ENCODE measurements around the gene APLF.
"Not testable (repeated sequence)": the region's sequence is repeated elsewhere in the genome, so short reads cannot be mapped to it uniquely, and the experiment has no call there.

Gene APLF

DNA sequence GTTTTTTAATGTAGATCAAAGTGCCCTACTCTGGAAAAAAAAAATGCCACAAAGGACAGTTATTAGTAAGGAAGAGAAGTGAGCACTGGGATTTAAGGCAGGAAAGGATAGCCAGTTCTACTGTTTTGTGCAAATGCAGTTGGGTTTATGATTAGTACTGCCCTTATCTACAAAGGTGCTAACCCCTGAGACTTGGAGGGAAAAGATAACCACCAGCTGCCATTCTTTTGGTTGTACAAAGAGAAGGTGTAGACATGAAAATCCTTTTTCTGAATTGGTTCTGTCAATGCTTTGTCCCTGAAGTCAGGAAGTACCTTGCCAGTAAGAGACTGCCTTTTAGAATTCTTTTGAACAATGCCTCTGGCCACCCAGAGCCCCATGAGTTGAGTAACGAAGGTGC, 11.3 kb downstream of the APLF start:
- DNase-seq = no peak

DNA sequence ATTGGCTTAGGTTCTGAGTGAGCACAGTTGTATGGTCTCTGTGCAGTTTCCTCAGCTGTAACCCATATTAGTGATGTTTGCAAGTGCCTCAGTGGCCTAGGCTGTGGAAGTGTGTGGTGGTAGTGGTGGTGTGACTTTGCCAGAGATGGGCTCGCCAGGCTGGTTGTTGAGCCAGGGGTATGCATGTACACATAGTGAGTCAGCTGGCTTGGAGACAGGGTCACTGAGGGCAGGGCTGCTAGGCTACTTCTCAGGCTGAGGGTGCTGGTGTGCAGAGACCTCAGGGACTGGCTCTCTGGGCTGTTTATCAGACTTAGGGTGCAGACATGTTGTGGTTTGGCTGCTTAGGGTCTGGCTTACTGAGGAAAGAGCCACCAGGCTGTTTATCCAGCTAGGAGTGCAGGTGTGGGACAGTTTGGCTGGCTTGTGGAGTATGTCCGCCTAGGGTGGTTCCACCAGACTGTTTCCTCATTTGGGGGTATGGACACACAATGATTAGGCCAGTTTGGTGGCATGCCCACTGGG, 15.0 kb downstream of the APLF start:
- DNase-seq = no peak

DNA sequence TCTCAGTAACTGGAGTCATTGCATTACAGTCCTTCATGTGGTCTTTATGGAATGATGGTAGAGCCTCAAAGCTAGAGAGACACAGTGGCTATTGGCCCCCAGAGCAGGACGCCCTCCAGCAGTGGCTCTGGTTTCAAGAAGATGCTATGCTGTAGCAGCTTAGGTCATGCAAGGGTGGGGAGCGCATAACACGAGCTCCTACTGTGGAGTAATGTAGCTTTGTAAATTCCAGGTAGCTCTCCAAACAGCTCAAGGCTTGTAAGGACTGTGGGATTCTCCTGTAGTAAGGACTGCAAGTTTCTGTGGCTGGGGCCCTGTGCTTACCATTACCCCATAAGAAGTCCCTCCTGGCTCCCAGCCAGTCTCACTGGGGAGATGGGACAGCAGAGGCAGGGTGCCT, 15.6 kb downstream of the APLF start:
- no peak for DNase-seq

DNA sequence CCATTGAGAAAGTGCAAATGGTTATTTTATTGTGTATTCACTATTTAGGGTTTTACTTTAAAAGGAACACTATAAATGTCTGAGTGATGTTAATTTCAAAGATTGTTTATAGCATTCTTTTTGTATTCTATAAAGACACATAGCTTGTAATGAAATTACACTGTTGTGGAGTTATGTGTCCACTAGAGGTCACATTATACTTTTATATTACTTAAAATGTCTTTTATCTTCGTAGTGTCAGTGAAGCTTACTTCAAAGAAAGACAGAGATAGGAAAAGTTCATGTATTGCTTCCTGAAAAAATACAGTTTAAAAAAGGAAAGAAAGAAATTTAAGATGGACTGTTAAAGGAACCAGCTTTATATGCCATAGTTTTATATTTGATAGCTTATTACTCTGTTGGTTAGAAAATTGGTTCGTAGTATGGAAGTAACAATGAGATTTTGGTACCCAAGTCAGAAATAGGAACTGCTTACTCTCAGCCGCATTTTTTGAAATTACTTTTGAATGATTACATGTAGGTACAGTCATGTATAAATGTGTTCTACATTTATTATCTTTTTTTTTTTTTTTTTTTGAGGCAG, 20.5 kb downstream of the APLF start:
- DNase-seq = no peak

DNA sequence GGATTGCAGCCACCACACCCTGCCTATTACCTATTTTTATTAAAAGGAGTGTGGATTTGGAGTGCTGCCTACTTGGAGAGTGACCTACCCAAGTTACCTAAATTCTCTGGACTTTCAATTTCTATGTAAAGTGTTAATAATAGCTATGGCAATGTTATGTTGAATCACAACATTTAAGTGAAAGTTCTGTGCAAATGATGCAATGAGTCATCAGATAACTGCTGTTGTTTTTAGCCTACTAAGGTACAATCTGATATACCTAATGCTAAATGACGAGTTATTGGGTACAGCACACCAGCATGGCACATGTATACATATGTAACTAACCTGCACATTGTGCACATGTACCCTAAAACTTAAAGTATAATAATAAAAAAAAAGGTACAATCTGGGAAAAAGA, 21.2 kb downstream of the APLF start:
- DNase-seq = not testable (repeated sequence)

DNA sequence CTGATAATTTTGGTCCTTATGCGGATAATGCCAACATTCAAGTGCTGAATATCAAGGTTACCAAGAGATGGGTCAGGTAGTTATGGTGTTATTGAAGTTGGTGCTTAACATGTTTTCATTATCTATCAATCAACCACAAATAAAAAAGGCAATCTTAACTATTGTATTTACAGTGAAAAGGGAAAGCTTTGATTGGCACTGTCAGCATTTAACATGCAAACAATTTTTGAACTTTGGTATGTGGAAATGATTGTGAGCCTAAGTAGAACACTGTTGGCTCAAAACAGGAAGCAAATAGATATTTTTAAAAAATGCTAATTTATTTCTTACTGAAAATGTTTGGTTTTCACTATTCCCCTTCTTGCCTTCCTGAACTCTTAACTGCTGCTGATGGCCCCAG, 21.9 kb downstream of the APLF start:
- no peak for DNase-seq

DNA sequence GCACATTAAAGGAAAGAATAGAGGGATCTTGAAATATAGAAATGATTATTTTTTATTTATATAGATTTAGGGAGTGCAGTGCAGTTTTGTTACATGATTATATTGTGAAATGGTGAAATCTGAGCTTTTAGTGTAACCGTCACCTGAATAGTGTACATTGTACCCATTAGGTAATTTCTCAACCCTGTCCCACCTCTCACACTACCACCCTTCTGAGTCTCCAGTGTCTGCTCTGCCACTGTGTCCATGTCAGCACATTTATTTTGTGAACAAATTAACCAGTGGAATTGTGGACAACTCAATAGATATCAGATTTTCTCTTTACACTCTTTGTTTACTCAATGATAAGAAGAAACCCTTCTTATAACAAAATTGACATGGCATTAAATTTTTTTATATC, 24.2 kb downstream of the APLF start:
- DNase-seq = no peak

DNA sequence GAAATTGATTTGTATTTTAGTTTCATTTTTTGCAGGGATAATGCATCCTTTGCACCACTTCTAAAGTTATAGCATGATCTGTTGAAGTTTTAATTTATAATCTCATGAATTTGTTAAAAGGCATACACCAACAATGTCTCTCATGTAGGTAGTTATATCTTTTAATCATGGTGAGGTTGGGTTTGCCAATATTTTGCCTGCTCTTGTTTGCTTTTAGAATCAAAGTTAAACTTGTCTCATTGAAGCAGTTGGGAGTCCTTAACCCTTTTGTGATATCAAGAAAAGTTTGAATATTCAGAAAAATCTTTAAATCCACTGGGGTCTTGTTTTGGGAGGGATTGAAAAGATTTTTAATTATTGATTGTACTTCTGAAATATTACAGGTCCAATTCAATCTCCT, 31.7 kb downstream of the APLF start:
- no peak for DNase-seq

DNA sequence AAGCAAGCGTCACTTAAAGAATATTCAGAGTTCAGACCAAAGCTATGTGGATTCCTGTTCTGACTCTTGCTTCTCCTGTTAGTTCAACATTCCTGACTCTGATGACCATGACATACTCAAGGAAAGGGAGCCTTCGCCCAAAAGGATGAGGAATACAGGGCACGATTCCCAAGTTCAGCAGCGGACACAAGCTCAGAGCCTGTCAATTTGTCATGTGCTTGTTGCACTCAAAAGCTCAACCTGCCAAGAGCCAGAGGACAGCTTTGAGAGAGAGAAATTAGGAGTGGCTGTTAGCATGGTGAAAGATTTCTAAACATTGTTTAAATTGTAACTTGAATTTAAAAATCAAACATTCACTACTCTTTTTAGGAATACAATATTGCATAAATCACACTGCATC, 33.3 kb downstream of the APLF start:
- no peak for DNase-seq

DNA sequence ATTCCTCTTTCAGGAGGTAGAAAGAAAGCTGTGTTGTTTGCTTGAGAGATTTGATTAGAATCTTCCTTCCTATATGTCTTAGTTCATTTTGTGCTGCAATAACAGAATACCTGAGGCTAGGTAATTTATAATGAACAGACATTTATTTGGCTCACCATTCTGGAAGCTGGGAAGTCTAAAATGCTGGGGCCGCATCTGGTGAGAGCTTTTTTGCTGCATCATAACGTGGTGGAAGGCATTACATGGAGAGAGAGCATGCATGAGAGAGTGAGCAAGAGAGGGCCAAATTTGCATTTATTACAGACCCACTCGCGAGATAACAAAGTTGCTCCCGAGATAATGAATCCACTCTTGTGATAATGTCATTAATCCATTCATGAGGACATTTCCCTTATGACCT, 34.4 kb downstream of the APLF start:
- no peak for DNase-seq

DNA sequence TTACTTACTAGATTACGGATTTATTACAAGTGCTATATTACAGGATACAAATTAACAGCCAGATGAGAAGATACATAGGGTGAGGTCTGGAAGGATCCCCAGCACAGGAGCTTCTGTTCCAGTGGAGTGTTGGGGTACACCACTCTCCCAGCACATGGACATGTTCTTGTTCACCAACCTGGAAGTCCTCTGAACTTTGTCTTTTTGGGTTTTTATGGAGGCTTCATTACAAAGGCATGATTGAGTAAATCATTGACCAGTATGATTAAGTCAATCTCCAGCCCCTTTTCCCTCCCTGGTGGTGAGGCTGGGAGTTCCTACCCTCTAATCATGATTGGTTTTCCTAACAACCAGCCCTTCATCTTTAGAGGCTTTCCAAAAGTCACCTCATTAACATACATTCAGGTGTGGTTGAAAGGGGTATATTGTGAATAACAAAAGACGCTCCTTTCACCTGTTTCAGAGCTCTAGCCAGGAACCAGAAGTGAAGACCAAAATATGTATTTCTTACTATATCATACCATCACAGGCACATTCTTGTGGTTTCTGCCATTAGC, 38.3 kb downstream of the APLF start:
- no peak for DNase-seq

DNA sequence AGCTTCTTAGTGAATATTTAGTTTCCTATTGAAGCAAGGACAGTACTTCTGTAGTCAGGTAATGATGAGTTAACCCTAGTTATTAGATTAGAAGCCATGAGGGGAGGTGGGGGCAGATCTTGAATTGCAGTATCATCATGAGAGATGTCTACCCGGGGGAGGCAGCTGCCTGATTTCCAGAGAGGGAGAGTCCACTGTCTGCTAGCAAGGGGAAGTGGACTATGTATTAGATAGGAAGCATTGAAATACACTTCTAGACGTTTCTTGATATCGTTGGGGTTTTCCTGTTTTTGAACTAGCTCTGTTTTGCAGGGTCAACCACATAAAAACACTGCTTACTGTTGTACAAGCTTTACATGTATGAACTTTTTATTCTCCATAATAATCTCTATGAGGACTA, 38.8 kb downstream of the APLF start:
- no peak for DNase-seq

DNA sequence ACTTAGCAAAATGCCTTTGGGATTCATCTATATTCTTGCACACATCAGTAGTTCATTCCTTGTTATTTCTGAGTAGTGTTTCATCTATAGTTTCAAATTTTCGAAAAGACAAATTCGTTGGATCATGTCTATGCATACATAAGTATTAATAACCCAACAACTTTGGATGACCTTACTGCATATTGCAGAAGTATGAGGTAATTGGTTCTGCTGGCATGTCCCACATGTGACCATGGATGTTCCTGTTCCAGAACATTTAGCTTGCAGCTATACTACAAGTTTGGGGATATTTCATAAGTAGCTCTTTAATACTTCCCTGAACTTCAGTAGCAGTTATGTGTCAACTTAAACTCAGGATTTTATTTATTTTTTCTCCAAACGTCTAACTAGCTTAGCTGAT, 44.9 kb downstream of the APLF start:
- no peak for DNase-seq

DNA sequence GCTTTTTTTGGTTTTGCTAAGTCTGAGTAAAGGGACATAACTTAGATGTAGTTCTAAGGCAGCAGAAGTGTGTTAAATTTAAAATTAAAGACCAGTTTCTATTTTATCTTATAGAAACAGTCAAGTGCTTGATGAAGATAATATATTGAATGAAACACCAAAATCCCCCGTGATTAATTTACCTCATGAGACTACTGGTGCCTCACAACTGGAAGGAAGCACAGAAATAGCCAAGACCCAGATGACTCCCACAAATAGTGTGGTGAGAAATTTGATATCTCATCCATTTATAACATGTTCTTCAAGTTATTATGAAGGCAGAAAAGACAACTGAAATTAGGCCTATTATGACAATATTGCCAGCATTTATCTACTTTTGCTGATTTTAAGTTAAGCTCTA, 45.6 kb downstream of the APLF start:
- no peak for DNase-seq

DNA sequence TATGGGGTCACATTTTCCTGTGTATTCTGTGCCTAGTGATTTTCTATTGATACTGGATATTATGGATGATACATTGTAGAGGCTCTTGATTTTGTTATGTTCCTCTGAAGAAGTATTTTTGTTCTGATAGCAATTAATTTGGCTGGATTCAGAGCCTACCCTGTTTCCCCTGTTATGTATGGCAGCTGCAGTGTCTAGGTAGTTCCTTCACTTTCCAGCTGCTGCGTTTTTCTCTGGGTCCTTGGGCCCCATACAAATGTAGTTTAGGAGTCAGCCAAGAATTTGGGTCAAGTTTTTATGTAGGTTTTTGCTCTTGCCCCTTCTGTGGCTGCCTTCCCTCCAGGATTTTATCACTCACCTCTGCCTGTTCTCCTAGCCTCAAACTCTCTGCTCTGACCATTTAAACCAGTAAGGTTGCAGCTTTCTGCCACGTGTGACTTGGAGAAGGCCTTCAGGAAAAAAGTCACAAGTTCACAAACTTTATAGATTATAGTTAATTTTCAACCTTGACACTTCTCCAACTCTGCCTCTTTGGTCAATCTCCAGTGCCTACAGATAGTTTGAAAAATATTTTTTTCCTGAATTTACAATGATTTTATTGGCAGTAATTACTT, 47.0 kb downstream of the APLF start:
- DNase-seq = no peak

DNA sequence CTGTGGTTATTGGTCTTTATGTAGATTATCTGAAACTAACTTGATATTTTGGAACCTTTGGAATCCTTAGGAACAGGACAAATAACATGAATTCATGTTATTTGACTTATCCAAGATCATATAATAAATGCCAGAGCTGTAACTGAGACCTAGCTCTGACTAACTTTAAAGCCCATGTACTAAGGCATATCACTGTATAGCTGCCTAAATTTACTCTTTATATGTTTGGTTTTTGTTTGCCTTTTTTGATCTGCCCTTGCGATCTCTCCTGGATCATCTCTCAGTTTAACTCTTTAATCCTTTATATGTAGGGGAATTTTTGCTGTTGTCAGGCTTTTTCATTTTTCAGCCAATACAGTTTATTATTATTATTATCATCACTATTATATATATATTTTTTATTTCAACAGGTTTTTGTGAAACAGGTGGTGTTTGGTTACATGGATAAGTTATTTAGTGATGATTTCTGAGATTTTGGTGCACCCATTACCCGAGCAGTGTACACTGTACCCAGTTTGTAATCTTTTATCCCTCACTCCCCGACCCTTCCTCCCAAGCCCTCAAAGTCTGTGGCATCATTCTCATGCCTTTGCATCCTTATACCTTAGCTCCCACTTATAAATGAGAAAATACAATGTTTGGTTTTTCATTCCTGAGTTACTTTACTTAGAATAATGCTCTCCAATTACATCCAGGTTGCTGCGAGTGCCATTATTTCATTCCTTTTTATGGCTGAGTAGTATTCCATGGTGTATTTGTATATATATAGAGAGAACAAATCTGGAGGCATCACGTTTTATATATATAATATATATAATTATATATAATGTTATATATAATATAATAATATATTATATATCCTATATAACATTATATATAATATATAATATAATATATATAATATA, 48.9 kb downstream of the APLF start:
- no peak for DNase-seq

DNA sequence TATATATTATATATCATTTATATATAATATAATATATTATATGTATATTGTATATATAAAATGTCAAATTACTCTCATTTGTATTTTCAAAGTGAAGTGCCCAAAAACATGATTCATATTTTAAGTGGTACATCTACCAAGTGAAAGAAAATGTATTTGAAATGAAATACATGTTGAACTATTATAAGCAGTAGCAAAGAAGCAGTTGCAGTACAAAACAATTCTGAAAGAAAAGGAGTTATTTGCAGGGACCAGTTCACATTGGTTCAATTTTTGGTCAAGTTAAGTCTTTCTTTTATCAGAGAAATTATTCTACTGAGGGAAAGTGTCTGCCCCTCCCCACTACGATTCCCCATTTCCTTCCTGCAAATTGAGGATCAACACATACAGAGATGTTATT, 51.9 kb downstream of the APLF start:
- no peak for DNase-seq

DNA sequence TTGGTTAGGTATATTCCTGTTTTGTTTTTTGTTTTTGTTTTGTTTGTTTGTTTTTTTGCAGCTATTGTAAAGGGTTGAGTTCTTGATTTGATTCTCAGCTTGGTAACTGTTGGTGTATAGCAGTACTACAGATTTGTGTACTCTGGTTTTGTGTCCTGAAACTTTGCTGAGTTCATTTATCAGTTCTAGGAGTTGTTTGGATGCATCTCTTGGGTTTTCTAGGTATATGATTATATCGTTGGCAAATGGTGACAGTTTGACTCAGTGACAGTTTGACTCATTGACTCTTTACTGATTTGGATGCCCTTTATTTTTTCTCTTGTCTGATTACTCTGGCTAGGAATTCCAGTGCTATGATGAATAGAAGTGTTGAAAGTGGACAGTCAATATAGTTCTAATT, 53.7 kb downstream of the APLF start:
- no peak for DNase-seq

DNA sequence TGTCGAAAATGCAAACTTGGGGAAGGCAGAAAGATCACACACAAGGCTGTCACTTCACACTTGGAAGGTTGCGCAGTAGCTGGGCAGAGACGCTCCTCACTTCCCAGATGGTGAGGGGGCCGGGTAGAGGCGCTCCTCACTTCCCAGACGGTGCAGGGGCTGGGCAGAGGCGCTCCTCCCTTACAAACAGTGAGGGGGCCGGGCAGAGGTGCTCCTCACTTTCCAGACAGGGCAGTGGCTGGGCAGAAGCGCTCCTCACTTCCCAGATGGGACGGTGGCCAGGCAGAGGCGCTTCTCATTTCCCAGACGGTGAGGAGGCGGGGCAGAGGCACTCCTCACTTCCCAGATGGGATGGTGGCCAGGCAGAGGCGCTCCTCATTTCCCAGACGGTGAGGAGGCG, 59.6 kb downstream of the APLF start:
- DNase-seq = not testable (repeated sequence)

DNA sequence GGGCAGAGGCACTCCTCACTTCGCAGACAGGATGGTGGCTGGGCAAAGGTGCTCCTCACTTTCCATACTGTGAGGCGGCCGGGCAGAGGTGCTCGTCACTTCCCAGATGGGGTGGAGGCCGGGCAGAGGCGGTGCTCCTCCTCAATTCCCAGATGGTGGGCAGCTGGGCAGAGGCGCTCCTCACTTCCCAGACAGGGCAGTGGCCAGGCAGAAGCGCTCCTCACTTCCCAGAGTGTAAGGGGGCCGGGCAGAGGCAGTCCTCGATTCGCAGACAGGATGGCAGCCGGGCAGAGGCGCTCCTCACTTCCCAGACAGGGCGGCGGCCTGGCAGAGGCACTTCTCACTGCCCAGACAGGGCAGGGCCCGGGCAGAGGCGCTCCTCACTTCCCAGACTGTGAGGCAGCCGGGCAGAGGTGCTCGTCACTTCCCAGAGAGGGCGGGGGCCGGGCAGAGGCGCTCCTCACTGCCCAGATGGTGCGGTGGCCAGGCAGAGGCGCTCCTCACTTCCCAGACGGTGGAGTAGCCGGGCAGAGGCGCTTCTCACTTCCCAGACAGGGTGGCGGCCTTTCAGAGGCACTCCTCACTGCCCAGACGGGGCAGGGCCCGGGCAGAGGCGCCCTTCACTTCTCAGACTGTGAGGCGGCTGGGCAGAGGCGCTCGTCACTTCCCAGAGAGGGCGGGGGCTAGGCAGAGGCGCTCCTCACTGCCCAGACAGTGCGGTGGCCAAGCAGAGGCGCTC, 60.1 kb downstream of the APLF start:
- DNase-seq = not testable (repeated sequence)

DNA sequence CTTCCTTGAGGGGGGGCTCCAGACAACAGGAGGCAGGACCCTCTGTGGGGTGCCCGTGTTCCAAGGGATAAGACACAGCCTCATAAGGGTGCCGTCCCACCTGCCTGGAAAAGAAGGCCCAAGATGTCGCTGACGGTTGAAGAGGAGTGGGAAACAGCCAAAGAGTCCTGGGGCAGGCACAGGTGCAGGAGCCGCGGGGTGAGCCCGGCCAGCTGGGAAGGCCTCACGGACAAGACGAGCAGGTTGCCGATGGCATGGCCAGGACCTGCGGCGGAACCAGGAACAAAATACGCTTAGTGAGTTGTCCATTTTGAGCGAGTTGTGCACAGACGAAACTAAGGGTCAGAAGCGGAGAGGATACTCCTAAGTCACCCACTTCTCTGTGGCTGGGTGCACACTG, 61.8 kb downstream of the APLF start:
- not testable (repeated sequence) for DNase-seq

DNA sequence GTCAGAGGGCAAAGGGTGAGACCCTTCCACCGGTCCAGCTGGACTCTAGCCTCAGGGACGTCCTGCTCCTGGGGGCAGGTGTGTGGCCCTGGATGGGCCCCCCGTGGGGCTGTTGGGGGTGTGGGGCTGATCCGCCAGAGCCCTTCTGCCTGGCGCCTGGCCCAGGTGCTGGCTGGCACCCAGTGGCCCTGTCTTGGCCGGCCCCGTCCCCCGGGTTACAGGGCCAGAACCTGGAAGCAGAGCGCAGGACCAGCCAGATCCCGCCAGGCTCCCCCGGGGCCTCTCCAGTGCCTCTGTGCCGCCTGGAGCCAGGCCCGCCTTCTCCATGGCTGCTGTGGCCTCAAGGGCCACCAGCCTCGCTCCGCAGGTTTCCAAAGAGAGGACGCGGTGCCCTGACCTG, 62.3 kb downstream of the APLF start:
- DNase-seq = not testable (repeated sequence)

DNA sequence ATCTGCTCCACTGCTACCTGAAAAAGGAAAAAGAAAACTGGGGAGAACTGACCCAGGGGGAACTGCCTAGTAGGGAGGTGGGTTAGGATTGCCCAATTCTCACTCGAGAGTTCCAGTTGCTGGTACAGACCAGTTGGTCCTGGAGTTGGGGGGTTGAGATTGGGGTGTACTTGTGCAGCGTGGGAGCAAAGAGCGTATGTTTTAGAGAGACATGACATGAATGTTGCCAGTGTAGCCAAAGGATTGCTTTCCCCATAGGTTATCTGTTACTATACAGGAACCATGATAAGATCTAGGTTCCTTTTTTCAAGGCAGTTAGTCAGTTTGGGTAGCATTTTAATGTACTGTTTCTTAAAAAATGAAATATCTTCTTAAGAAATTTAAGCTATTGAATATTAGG, 68.6 kb downstream of the APLF start:
- DNase-seq = no peak
